GM12872 (cell line): ENCODE measurements around the gene ZDHHC24.

Experiments
- TF ChIP-seq, protein P1 (sequence below): IDR thresholded peaks from 3 replicates; pipeline ENCODE4 v1.5.1; 2011; ENCODE audit warnings: low read depth, mild to moderate bottlenecking, low read length, moderate library complexity; ENCODE audit not compliant: insufficient read depth

Gene ZDHHC24, protein sequence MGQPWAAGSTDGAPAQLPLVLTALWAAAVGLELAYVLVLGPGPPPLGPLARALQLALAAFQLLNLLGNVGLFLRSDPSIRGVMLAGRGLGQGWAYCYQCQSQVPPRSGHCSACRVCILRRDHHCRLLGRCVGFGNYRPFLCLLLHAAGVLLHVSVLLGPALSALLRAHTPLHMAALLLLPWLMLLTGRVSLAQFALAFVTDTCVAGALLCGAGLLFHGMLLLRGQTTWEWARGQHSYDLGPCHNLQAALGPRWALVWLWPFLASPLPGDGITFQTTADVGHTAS

DNA sequence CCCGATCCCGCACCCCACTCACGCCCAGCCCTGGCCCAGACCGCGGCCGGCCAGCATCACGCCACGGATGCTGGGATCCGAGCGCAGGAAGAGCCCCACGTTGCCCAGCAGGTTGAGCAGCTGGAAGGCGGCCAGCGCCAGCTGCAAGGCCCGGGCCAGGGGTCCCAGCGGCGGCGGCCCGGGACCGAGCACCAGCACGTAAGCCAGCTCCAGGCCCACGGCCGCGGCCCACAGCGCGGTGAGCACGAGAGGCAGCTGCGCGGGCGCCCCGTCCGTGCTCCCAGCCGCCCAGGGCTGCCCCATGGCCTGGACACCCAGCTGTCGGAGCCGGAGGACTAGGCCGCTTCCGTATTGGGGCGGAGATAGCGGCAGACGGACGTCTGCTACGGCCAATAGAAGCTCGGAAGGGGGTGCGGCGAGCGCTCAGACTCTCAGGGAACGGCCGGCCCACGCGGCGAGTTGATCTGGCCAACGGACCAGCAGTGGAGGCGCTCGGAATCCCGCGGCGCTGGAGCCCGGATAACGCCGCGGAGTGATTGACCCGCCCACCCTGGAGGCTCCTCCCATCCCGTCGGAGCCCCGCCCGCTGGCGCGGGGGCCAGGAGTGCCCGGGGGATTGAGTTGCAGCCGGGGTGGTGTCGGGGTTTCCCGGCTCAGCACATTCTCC, at the start of gene ZDHHC24:
TSS of gene ZDHHC24 (minus strand) at position 348 of the 667 bp plus-strand sequence. CDS start at position 303, 45 bp downstream.
- TF ChIP-seq, protein P1, sequence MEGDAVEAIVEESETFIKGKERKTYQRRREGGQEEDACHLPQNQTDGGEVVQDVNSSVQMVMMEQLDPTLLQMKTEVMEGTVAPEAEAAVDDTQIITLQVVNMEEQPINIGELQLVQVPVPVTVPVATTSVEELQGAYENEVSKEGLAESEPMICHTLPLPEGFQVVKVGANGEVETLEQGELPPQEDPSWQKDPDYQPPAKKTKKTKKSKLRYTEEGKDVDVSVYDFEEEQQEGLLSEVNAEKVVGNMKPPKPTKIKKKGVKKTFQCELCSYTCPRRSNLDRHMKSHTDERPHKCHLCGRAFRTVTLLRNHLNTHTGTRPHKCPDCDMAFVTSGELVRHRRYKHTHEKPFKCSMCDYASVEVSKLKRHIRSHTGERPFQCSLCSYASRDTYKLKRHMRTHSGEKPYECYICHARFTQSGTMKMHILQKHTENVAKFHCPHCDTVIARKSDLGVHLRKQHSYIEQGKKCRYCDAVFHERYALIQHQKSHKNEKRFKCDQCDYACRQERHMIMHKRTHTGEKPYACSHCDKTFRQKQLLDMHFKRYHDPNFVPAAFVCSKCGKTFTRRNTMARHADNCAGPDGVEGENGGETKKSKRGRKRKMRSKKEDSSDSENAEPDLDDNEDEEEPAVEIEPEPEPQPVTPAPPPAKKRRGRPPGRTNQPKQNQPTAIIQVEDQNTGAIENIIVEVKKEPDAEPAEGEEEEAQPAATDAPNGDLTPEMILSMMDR = no peak

GRCh38 chr11:66595245-66595904, 49.5 kb upstream of the ZDHHC24 start:
- TF ChIP-seq, protein P1 = no peak

- TF ChIP-seq, protein P1 = no peak
These were observed 47.8 kb upstream of the ZDHHC24 start for GRCh38 chr11:66593650-66594049.

DNA sequence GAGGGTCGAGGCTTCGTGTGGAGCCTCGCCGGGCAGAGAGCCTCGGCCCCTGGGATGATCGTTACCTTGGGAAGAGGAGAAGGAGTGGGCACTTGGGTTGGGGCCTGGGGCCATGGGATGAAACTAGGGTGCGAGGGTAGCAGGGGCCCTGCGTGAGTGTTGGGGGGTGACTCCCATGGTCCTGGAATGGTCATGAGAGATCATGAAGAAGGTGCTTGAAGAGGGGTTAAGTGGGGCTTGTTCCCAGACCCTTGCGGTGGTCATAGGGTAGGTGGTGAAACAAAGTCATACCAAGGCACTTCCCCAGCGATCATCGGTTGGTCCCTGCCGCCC, 47.4 kb upstream of the ZDHHC24 start:
- TF ChIP-seq, protein P1 = no peak

DNA sequence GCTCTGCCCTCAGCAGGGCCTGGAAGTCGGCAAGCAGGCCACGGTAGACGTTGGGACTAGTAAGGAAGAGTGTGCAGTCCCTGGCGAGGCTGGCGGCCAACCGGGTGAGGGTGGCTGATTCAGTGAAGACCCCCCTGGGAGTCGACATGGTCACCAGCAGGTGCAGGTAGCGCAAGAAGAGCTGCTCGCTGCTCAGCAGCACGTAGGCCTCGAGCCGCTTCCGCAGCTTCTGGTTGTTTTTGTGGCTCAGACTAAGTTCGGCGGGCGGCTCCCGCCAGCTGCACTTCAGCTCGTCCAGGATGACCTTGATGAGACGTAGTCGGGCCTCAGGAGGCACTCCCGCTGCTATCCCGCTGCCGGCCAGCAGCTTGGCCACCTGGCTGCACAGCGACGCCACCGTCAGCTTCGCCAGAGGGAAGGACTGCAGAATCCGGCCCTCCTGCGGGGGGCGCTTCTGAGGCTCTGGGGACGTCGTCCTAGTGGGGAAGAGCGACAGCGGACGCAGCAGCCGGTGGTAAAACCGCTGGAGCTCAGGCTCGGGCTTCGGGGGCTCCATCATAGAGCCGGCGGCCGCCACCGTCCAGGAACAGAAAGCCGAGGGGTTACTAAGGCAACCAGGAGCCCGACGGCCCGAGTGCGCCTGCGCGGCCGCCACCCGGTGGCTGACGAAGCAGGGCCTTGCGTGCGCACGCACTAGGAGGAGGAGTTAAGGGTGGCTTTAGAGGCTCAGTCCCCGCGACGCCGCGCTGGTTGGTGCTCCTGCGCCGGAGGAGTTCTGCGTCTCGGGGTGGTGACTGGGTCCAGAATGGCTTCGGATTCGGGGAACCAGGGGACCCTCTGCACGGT, 46.8 kb upstream of the ZDHHC24 start, which contains the start of the genes CCDC87 and CCS:
TSS of gene CCDC87 (minus strand) at position 607 of the 846 bp plus-strand sequence. CDS start at position 559, 48 bp downstream.
TSS of gene CCS (plus strand) at position 729 of the 846 bp plus-strand sequence. CDS start at position 806, 77 bp downstream.
- TF ChIP-seq, protein P1 = peak; percentile 79

GRCh38 chr11:66591175-66591574, 45.3 kb upstream of the ZDHHC24 start:
- TF ChIP-seq, protein P1 = no peak
